WTC11 (cell line): Measurements from ENCODE around the gene KIF5C. TPM values are rescaled to one million over a fixed set of nuclear protein-coding genes. Genes with fewer than 3 reads are reported as not detected.

ENCODE experiments used
- ATAC-seq: fragments of 200-7000 bp; cut with Tn5 transposase; 2 replicates; pipeline ENCODE4 v1.10.0; 2021; ENCODE audit warnings: mild to moderate bottlenecking, moderate library complexity
- CTCF ChIA-PET: fragments of 300-600 bp; sonication (Branson Sonifier 250); formaldehyde crosslinking; loops from one replicate; lab custom pipeline; 2021; ENCODE audit warnings: antibody characterized with exemption; lab: Charles Lee
- POLR2A ChIA-PET: fragments of 350-600 bp; sonication (Branson Sonifier 250); formaldehyde crosslinking; loops from one replicate; lab custom pipeline; 2021; ENCODE audit warnings: antibody characterized with exemption; lab: Charles Lee
- DNase-seq: peaks from one replicate; pipeline ENCODE4 v3.0.0; 2021; ENCODE audit warnings: low spot score
- H3K27ac Mint-ChIP-seq: 2 replicates; pipeline ENCODE4 v1.8.0; 2021; ENCODE audit warnings: mixed read lengths
- H3K27me3 Mint-ChIP-seq: 2 replicates; pipeline ENCODE4 v1.8.0; 2021; ENCODE audit warnings: low read depth, mild to moderate bottlenecking, moderate library complexity, mixed read lengths
- H3K36me3 Mint-ChIP-seq: 2 replicates; pipeline ENCODE4 v1.8.0; 2021; ENCODE audit warnings: mixed read lengths
- H3K4me1 Mint-ChIP-seq: 2 replicates; pipeline ENCODE4 v1.8.0; 2022; ENCODE audit warnings: mixed read lengths
- H3K4me3 Mint-ChIP-seq: 2 replicates; pipeline ENCODE4 v1.8.0; 2021; ENCODE audit warnings: mild to moderate bottlenecking, moderate library complexity, mixed read lengths
- H3K9me3 Mint-ChIP-seq: 2 replicates; pipeline ENCODE4 v1.8.0; 2021; ENCODE audit warnings: mixed read lengths
- AR ChIP-seq: fragments of 250-450 bp; sonication (Bioruptor Pico); IDR thresholded peaks from 2 replicates; pipeline ENCODE4 v1.9.0; 2021; ENCODE audit warnings: mild to moderate bottlenecking
- ARID4B ChIP-seq: sonication (generic); formaldehyde crosslinking; IDR thresholded peaks from 2 replicates; pipeline ENCODE4 v1.8.0; 2023; ENCODE audit warnings: missing genetic modification reagents, mild to moderate bottlenecking, borderline replicate concordance
- ATF2 ChIP-seq: sonication (generic); formaldehyde crosslinking; IDR thresholded peaks from 2 replicates; pipeline ENCODE4 v1.8.1; 2022; ENCODE audit warnings: low read depth, missing genetic modification reagents, borderline replicate concordance
- CREM ChIP-seq: sonication (generic); formaldehyde crosslinking; IDR thresholded peaks from 2 replicates; pipeline ENCODE4 v1.8.1; 2022; ENCODE audit warnings: mild to moderate bottlenecking, missing genetic modification reagents, moderate library complexity
- CTCF ChIP-seq: fragments of 200-600 bp; IDR thresholded peaks from 2 replicates; pipeline ENCODE4 v1.8.0; 2022; ENCODE audit warnings: antibody characterized with exemption
- E2F4 ChIP-seq: sonication (generic); formaldehyde crosslinking; IDR thresholded peaks from 2 replicates; pipeline ENCODE4 v1.8.1; 2022; ENCODE audit warnings: low read depth, mild to moderate bottlenecking, moderate library complexity, missing genetic modification reagents, borderline replicate concordance
- E2F5 ChIP-seq: sonication (generic); formaldehyde crosslinking; IDR thresholded peaks from 2 replicates; pipeline ENCODE4 v1.8.1; 2022; ENCODE audit warnings: mild to moderate bottlenecking, moderate library complexity, missing genetic modification reagents
- FOXJ3 ChIP-seq: sonication (generic); formaldehyde crosslinking; IDR thresholded peaks from 2 replicates; pipeline ENCODE4 v1.9.0; 2021; ENCODE audit warnings: missing genetic modification reagents, mild to moderate bottlenecking, borderline replicate concordance
- GRHL2 ChIP-seq: fragments of 250-450 bp; sonication (Bioruptor Pico); IDR thresholded peaks from 2 replicates; pipeline ENCODE4 v1.8.0; 2022; ENCODE audit warnings: mild to moderate bottlenecking, moderate library complexity; ENCODE audit not compliant: insufficient replicate concordance, severe bottlenecking
- HMGXB4 ChIP-seq: sonication (generic); formaldehyde crosslinking; IDR thresholded peaks from 2 replicates; pipeline ENCODE4 v1.8.1; 2023; ENCODE audit warnings: mild to moderate bottlenecking, moderate library complexity, missing genetic modification reagents
- IRF2 ChIP-seq: sonication (generic); formaldehyde crosslinking; IDR thresholded peaks from 2 replicates; pipeline ENCODE4 v1.8.0; 2022; ENCODE audit warnings: low read depth, missing genetic modification reagents, borderline replicate concordance
- MAX ChIP-seq: sonication (generic); formaldehyde crosslinking; IDR thresholded peaks from 2 replicates; pipeline ENCODE4 v1.8.0; 2022; ENCODE audit warnings: mild to moderate bottlenecking, missing genetic modification reagents
- NFE2L1 ChIP-seq: sonication (generic); formaldehyde crosslinking; IDR thresholded peaks from 2 replicates; pipeline ENCODE4 v1.8.1; 2023; ENCODE audit warnings: missing genetic modification reagents
- NFYB ChIP-seq: sonication (generic); formaldehyde crosslinking; conservative IDR thresholded peaks from 2 replicates; pipeline ENCODE4 v1.8.0; 2022; ENCODE audit warnings: low read depth, missing genetic modification reagents
- NR1H2 ChIP-seq: sonication (generic); formaldehyde crosslinking; IDR thresholded peaks from 2 replicates; pipeline ENCODE4 v1.9.0; 2021; ENCODE audit warnings: mild to moderate bottlenecking, moderate library complexity, missing genetic modification reagents
- NR3C1 ChIP-seq: sonication (generic); formaldehyde crosslinking; conservative IDR thresholded peaks from 2 replicates; pipeline ENCODE4 v1.8.1; 2023; ENCODE audit warnings: low read depth, mild to moderate bottlenecking, missing genetic modification reagents
- OVOL2 ChIP-seq: fragments of 250-450 bp; sonication (Bioruptor Pico); IDR thresholded peaks from 2 replicates; pipeline ENCODE4 v1.9.0; 2021; ENCODE audit warnings: mild to moderate bottlenecking, borderline replicate concordance
- PRRX2 ChIP-seq: fragments of 250-450 bp; sonication (Bioruptor Pico); IDR thresholded peaks from 2 replicates; pipeline ENCODE4 v1.8.0; 2021; ENCODE audit warnings: mild to moderate bottlenecking
- RELA ChIP-seq: sonication (generic); formaldehyde crosslinking; IDR thresholded peaks from 2 replicates; pipeline ENCODE4 v1.8.1; 2022; ENCODE audit warnings: missing genetic modification reagents, mild to moderate bottlenecking, borderline replicate concordance
- SMAD4 ChIP-seq: sonication (generic); formaldehyde crosslinking; IDR thresholded peaks from 2 replicates; pipeline ENCODE4 v1.8.0; 2022; ENCODE audit warnings: mild to moderate bottlenecking, missing genetic modification reagents
- SOX15 ChIP-seq: fragments of 250-450 bp; sonication (Bioruptor Pico); IDR thresholded peaks from 2 replicates; pipeline ENCODE4 v1.9.0; 2021; ENCODE audit warnings: mild to moderate bottlenecking
- TP53 ChIP-seq: sonication (generic); formaldehyde crosslinking; IDR thresholded peaks from 2 replicates; pipeline ENCODE4 v1.8.1; 2023; ENCODE audit warnings: mild to moderate bottlenecking, missing genetic modification reagents
- ZBTB21 ChIP-seq: sonication (generic); formaldehyde crosslinking; IDR thresholded peaks from 2 replicates; pipeline ENCODE4 v1.8.1; 2023; ENCODE audit warnings: mild to moderate bottlenecking, missing genetic modification reagents, borderline replicate concordance
- total RNA-seq: library from RNA; stranded (reverse); gene quantifications from 3 replicates; pipeline ENCODE4 v1.2.3, GENCODE V29; 2021

The KIF5C gene
- total RNA-seq, 1 experiment from 2014 or later, result 73.5 TPM

GRCh38 chr2:148982282-148982681 is 107.3 kb downstream of the KIF5C start (continued):
- no peak for TF ChIP-seq ARID4B (CRISPR knock-in tag)
- no peak for TF ChIP-seq E2F5 (CRISPR knock-in tag)
- TF ChIP-seq HMGXB4 (CRISPR knock-in tag), result no peak
- TF ChIP-seq PRRX2, result no peak
- no peak for TF ChIP-seq NR1H2 (CRISPR knock-in tag)
- no peak for TF ChIP-seq IRF2 (CRISPR knock-in tag)
- TF ChIP-seq AR (CRISPR knock-in tag), result no peak
- TF ChIP-seq RELA (CRISPR knock-in tag), result no peak
- TF ChIP-seq ZBTB21 (CRISPR knock-in tag), result no peak
- no peak for TF ChIP-seq SMAD4 (CRISPR knock-in tag)
- no peak for TF ChIP-seq ATF2 (CRISPR knock-in tag)

- CTCF ChIA-PET, result interaction anchor here (1.0 kb wide), 1 partner anchor 33 kb away, joined by 3 read pairs; no protein-coding TSS in a partner anchor
- Mint-ChIP-seq H3K27me3 (no peaks in the 10 kb centered on the region), H3K36me3 (peaks cover 60% of the 10 kb centered on the region), H3K27ac (no peak overlapping the region), H3K4me1 (peaks cover 14% of the 10 kb centered on the region), H3K4me3 (no peak overlapping the region), H3K9me3 (no peaks in the 10 kb centered on the region)
- no peak for TF ChIP-seq NR3C1 (CRISPR knock-in tag)
- no peak for TF ChIP-seq GRHL2 (CRISPR knock-in tag)
- TF ChIP-seq CTCF, result no peak
- TF ChIP-seq CREM (CRISPR knock-in tag), result no peak
- TF ChIP-seq NFYB (CRISPR knock-in tag), result no peak
- TF ChIP-seq FOXJ3, result no peak
- no peak for TF ChIP-seq SOX15 (CRISPR knock-in tag)
- TF ChIP-seq MAX (CRISPR knock-in tag), result no peak
- TF ChIP-seq E2F4 (CRISPR knock-in tag), result no peak
- no peak for TF ChIP-seq TP53 (CRISPR knock-in tag)
- no peak for TF ChIP-seq NFE2L1
- TF ChIP-seq OVOL2 (CRISPR knock-in tag), result no peak
- POLR2A ChIA-PET, result no interaction called here
- DNase-seq, result no peak
- ATAC-seq, result no peak
These were observed 108.9 kb downstream of the KIF5C start for GRCh38 chr2:148983896-148984295.
